Embryonic facial prominence (tissue), 1 donor: ENCODE data around the gene SNX21.
"Not testable (repeated sequence)": the region's sequence is repeated elsewhere in the genome, so short reads cannot be mapped to it uniquely, and the experiment has no call there.

Experiments used
- DNase-seq: peaks from one replicate; pipeline ENCODE4 v3.0.0-alpha.2; 2016; ENCODE audit errors: extremely low spot score

SNX21 gene

DNA sequence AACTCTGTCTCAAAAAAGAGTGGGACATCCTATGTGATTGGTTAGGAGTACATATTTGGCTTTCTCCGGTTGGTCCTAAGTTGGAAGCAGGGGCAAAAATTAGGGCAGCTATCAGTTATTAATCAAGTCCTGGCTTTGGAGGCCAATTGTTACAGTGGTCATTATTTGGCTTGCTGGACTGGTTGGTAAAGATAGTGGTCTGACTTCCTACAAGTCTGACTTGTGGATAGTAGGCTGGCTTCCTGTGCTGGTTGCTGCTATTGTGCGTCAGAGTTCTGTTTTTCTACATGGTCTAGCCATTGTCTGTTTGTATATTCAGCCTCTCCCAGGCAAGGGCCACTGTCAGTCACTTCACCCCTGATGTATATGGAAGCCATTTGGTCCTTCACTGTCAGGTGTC lies 16.6 kb downstream of the SNX21 start:
- DNase-seq = no peak

DNA sequence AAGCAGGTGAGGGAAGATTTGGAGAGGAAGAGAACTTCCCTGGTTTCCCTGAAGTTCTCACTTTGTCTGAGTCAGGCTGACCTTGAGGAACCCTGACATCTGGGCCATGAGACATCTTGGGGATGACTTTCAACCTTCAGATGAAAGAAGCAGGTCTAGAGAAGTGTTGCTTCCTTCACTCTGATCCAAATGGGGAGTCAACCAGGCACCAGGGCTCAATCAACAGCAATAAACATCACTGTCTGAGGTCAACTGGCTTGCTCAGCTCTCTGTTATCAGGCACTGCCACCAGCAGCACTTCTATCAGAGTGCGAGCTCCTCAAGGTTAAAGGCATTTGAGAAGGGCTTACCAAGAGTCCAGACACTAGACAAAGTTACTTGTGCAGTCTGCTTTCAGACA lies 17.3 kb downstream of the SNX21 start:
- DNase-seq = no peak

DNA sequence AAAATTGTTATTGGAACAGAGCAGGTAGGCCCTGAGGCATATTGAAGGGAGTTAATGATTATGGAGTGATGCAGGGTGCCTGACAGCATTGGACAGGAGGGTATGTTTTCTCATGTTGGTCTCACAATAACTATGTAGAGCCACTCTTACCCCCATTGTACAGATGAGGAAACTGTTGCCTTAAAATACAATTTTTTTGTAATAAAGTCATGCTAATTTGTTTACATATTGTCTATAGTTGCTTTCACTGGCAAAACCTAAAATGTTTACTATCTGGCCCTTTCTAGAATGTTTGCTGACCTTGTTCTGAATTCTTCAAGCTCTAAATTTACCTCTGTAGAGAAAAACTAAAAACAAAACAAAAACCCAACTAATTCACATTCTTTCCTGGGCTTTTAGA lies 17.9 kb downstream of the SNX21 start:
- DNase-seq = no peak

DNA sequence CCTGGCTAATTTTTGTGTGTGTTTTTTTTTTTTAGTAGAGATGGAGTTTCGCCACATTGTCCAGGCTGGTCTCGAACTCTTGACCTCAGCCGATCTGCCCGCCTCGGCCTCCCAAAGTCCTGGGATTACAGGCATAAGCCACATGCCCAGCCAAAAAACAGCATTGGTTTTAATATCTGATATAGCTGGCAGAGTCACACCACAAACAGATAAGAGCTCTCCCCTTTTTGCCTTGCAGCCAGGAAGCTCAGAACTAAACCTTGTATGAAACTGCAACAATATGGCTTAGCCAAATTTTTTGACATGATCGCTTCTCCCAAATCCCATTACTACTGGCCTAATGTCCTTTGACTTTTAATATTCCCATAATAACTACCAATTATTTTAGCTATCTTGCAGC lies 18.7 kb downstream of the SNX21 start:
- no peak for DNase-seq

DNA sequence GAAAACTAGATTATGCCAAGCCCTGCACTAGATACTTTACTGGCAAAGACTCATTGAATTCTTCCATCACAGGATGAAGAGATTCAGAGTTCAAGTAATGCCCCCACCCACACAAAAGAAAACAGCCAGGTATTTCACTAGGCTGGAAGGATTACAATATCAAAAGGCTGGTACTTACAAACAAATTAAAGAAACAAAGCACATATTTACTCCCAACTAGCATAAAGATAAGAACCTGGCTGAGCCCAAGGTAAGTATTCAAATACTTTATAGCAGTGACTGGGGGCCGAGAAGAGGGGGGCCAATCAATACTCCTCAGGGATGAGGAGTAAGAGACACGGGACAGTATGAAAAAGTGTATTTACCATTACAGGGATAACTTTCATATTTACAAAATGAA lies 19.9 kb downstream of the SNX21 start:
- DNase-seq = no peak

DNA sequence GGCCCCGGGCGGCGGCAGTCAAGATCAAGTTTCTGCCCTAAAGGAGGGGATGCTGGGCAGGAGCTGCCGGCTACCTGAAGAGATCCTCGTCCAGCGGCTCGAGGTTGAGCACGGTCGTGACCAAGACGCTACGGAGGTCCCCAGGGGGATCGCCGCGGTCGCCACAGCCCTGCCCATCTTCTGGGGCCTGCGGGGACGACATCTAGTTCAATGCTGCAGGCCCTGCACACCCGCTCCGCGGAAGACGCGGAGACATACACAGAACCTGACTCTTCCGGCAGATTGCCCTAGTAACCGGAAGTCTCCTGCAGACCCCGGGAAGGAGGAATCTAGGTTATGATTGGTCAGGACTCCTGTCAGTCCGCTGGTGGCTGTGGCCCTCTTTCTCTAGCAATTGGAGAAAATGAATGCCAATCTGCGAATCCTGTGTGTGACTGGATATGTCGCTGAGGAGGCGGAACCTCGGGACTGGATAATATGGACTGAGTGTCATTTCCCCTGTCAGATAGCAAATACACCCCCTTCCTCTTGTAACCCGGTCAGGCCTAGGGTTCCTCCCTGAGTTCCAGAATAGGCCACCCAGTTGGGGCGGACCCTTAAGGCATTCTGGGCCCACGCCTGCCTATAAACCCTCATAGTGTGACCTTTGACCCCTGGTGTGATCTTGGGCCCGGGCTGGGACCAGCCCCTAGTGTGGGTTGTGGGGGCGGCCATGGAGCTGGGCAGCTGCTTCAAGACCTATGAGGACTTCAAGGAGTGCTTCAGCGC lies 23.7 kb downstream of the SNX21 start, which contains the start of the genes ACOT8 and ZSWIM3:
Gene ACOT8, minus strand, starts transcription at position 279 of the 768 bp plus-strand sequence. Its CDS starts 77 bp downstream, at position 202.
Gene ZSWIM3, plus strand, starts transcription at position 501 of the 768 bp plus-strand sequence. Its CDS starts 212 bp downstream, at position 713.
- DNase-seq = peak; percentile 98

DNA sequence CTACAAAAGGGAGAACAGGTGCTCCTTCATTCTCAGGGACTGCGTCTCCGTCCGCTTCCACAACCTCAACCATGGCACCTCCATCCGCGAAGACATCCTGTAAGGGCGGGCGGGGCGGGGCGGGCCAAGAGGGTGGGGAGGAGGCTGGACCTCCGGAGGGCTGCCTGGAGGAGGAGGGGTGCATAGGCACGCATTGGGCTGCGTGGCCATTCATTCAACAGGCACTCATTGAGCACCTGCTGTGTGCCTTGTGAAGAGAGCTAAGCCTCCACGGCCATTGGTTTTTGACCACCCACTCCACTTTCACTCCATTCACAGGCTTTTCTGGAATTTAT lies 24.2 kb downstream of the SNX21 start:
- DNase-seq = no peak

DNA sequence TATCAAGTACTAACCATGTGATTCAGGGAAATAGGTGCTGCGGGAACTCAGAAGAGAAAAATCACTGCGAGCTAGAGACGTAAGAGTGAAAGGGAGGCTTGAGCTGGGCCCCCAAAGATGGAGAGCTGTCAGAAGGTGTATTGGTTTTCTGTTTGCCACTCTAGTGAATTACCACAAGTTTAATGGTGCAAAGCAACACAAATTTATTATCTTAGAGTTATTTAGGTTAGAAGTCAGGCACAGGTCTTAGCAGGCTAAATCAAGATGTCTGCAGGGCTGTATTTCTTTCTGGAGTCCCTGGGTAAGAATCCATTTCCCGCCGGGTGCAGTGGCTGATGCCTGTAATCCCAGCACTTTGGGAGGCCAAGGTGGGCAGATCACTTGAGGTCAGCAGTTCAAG lies 26.3 kb downstream of the SNX21 start:
- DNase-seq = no peak

DNA sequence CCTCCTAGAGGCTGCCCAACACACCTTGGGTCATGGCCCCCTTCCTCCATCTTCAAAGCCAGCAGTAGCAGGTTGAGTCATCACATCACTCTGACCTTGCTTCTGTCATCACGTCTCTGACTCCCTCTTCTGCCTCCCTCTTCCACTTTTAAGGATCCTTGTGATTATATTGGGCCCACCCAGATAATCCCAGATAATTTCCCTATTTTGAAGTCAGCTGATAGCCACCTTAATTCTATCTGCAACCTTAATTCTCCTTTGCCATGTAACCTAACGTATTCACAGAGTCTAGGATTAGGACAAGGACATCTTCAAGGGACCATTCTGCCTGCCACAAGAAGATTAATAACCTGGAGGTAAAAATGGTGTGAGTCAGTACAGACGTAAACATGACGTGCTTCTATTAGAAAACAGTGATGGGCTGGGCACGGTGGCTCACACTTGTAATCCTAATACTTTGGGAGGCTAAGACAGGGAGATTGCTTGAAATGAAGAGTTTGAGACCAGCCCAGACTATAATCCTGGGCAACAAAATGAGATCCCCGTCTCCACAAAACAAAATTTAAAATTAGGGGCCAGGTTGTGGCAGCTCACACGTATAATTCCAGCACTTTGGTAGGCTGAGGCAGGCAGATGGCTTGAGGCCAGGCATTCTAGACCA lies 27.1 kb downstream of the SNX21 start:
- DNase-seq = no peak

DNA sequence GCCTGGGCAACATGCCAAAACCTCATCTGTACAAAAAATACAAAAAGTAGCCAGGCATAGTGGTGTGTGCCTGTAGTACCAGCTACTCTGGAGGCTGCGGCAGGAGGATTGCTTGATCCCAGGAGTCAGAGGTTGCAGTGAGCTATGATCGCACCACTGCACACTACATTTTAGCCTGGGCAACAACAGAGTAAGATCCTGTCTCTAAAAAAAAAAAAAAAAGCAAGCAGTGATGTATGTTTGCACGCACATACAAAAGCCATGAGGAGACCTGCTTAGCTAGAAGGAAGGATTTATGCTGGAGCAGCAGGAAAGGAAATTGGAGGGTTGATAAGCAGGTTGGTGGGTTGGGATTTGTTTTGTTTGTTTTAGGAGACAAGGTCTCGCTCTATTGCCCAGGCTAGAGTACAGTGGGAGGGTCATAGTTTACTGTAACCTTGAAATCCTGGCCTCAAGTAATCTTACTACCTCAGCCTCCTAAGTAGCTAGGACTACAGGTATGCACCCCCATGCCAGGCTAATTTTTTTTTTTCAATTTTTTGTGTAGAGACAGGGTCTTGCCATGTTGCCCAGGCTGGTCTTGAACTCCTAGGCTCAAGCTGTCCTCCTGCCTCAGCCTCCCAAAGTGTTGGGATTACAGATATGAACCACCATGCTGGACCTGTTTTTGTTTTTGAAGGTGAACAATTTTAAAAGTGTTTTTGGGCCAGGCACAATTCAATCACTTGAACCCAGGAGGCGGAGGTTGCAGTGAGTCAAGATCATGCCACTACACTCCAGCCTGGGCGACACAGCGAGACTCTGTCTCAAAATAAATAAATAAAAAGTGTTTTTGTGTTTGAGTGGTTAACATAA lies 27.8 kb downstream of the SNX21 start:
- DNase-seq = no peak

DNA sequence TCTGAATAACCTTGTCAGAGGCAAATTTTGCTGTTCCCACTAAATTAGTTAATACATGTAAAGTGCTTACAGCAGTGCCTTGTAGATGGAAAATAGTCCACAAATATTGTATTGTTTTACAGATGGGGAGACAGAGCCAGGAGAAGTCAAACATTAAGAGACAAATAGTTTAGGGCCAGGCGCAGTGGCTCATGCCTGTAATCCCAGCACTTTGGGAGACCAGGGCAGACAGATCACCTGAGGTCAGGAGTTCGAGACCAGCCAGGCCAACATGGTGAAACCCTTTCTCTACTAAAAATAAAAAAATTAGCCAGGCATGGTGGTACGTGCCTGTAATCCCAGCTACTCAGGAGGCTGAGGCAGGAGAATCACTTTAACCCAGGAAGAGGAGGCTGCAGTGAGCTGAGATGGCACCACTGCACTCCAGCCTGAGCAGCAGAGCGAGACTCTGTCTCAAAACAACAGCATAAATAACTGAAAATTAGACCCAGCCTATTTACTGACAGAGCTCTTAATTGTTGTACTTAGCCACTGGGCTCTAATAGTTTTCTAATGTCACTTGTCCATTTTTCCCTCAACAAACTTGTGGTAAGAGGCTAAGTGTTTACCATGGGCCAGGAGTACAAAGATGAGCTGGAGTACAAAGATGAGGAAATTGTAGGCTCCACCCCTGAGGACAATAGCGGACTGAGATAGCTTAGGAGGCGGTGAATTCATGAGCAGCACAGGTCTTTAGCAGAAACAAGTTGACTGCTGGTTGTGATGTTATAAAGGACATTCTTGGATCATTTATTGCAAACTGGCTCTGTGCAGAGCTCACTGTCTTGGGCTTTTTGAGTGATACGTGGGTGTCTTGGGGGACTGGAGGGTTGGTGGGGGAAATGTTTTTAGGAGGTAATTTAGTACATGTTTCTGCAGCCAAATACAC lies 30.2 kb downstream of the SNX21 start:
- no peak for DNase-seq

DNA sequence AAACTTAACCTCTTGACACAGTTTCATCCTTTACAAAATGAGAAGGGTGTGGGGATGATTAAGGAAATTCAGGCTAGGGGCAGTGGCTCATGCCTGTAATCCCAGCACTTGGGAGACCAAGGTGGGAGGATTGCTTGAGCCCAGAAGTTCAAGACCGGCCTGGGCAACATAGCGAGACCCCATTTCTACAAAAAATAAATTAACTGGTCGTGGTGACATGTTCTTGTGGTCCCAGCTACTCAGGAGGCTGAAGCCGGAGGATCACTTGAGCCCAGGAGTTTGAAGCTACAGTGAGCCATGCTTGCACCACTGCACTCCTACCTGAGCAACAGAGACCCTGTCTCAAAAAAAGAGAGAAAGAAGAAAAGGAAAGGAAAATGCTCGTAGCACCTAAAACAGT lies 32.9 kb downstream of the SNX21 start:
- DNase-seq = no peak

DNA sequence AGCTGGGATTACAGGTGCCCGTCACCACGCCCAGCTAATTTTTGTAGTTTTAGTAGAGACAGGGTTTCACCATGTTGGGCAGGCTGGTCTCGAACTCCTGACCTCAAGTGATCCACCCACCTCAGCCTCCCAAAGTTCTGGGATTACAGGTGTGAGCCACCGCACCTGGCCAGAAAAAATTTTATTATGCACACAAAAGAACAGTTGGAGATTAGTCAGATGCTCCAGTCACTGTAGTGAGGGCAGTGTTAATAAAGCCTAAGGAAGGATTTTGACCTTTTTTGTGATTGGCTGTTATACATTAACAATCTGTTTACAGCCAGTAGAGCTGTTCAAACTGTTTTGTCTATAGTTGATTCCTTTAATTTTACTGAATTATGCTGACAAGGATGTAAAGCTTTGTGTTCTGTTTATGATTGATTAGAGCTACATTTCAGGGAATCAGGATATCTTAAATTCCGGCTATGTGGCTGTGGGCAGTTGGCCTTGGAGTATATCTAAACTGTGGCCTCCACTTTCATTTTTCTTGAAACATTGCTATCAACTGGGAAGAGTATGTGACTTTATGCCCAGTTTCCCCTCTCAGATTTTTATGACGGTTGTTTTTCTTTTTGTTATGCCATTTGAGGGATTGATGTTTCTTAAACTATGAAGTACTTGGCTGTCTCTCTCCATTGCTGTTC lies 33.7 kb downstream of the SNX21 start:
- DNase-seq = no peak

DNA sequence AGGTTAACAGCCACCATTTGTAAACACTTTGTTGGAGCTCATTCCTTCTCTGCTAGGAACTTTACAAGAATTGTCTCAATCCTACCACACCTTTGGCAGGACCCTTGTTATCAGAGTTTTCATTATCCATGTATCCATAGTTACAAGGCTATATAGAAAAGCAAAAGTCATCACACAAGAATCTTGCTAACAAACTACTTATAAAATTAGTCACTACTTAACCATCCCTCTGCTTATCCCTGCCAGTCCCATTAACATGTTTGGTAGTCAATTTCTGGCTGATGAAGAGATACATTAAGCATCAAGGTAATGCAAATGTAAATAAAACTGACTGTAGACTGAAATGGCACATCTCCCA lies 34.2 kb downstream of the SNX21 start:
- DNase-seq = no peak

DNA sequence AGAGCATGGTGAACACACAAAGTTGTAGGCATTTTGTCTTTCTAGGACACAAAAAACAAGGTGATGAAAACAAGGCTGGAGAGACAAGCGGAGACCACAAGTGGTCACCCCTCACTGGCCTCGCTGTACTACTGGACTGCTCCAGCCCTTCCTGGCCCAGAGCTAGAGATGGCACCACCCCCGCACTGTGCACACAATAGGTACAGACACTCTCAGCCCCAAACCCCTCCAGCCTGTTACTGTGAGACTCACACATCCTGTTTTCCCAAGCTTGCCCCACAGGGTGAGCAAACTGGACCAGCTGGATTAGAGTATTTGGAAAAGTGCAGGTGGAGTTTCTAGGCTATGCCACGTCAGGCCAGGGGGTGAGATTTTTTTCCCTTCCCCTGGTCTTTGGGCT lies 39.0 kb downstream of the SNX21 start:
- no peak for DNase-seq

DNA sequence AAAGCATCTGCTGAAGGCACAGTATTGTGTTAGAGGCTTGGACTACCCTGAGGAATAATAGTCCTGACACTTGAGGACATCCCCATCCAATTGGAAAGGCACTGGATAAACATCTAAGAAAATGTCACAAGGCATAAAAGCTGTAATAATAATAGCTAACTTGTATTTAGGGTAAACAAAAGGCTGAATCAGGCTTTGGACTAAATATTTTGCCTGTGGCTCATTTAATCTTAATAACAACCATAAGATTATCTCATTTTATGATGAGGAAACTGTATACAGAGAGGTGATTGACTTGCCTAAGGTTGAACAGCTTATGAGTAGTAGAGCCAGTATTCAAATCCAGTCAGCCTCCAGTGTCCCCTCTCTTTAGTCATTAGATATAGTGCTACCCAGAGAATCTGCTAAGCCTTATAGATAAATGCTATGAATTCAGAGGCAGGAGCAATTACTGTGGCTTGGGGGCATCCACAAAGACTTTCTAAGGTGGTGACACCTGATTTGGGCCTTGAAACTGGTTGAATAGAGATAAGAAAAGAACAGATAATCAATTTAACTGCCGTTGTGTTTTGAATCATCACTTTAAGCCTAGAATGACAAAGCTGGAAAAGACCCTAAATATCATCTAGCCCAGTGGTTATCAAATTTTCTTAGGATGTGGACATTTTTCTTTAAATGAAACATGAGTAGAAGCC lies 40.0 kb downstream of the SNX21 start:
- DNase-seq = no peak

DNA sequence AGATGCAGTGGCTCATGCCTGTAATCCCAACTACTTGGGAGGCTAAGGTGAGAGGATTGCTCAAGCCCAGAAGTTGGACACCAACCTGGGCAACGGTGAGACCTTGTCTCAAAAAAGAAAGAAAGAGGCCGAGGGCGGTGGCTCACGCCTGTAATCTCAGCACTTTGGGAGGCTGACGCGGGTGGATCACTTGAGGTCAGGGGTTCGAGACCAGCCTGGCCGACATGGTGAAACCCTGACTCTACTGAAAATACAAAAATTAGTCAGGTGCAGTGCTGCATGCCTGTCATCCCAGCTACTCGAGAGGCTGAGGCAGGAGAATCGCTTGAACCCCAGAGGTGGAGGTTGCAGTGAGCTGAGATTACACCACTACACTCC lies 40.5 kb downstream of the SNX21 start:
- not testable (repeated sequence) for DNase-seq

DNA sequence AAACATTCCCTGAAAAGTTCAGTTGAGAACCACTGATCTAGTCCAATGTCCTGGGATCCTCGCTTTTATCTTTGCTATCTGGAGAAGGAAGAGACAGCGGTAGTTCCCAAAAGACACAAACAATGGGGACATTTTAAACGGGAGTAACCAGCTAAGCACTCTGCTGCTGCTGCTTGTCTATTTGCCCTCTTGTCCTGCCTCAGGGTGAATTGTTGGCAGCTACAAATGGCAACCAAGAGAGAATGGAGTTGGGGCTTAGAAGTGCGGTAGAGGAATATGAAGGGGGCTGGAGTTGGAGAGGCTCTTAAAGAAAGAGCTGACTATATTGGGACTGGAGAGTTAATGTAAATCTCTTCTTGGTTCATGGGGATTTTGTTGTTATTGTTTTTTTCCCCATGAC lies 41.0 kb downstream of the SNX21 start:
- no peak for DNase-seq

DNA sequence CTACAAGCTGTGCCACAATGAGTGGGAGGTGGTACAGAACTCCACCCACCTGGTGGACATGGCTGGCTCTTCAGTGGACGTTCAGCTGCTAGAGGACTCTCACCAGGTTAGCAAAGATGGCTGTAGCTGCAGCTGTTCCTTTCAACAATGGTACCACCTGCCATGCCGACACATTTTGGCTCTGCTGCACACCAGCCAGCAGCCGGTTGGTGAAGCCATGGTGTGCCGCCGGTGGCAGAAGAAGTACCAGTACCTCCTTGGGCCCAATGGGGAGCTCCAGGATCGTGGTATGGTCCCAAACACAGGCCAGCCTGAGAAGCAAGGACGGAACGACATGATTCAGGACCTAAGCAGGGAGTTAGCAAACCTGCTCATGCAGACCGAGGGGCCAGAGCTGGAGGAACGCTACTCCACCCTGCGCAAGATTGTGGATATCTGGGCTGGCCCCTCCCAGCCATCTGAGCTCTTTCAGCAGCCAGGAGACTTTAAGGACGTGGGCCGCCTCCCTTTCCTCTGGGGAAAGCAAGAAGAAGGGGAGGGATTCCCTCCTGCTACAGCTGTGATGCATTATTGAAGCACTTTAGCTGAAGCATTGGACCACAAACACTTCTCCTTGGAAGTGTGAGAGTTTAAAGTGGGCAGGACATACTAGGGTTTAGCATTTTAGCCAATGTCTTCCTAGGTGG lies 44.6 kb downstream of the SNX21 start:
- DNase-seq = no peak
